ENCODE measurements around the gene BARD1. TPM values are rescaled to one million over a fixed set of nuclear protein-coding genes. Genes with fewer than 3 reads are reported as not detected.

The BARD1 gene
- total and polyA plus RNA-seq, 2 of the 13 experiments (the other 11 are each of a cell fraction or from before 2014, with no cell fraction given), result 5.3 to 30.4 TPM

- H3K9ac ChIP-seq (ENCODE audit: insufficient read depth, low read depth, low read length), result no peak overlapping the region
- H4K20me1 ChIP-seq (ENCODE audit: insufficient read depth, low read length), result no peaks in the 10 kb centered on the region
- FAIRE-seq (no peak), DNase-seq (ENCODE audit: low spot score) (no peak), ATAC-seq (no peak)
- no peaks in the 10 kb centered on the region for H3K27me3 ChIP-seq (ENCODE audit: control insufficient read depth in 1 of 2, insufficient read depth in 2 of 2, low read length in 2 of 2)
- WGBS (ENCODE audit: low lambda C conversion rate), result 96% methylated on average over 1 of the region's 1 CpG
- CTCF ChIA-PET (ENCODE audit: low intra/inter-chr PET ratio, low total read pairs), result no interaction called here
- peaks cover 2 to 17% of the 10 kb centered on the region in 2 experiments; a peak in 2 of 5 replicates for H3K36me3 ChIP-seq (replicated peaks in 1 of 2; ENCODE audit: control insufficient read depth in 1 of 2, insufficient read depth in 2 of 2, low read length in 2 of 2)
- H3K4me3 ChIP-seq (replicated peaks in 1 of 3; ENCODE audit: insufficient read depth in 1 of 3, low read depth in 2 of 3, low read length in 3 of 3), result no peak overlapping the region
- no peak overlapping the region for H2AFZ ChIP-seq (ENCODE audit: low read length)
- H3K4me1 ChIP-seq (ENCODE audit: insufficient read depth, low read length), result no peaks in the 10 kb centered on the region
- BruUV-seq (replicated peaks), result no TSS peak
- no peak overlapping the region for H3K4me2 ChIP-seq (ENCODE audit: low read depth, low read length)
- H3K79me2 ChIP-seq (ENCODE audit: insufficient read depth, low read length), result no peaks in the 10 kb centered on the region
- POLR2A ChIA-PET, result no interaction called here
- H3K27ac ChIP-seq (ENCODE audit: extremely low read length, insufficient read depth, low read length), result no peak overlapping the region
- in situ Hi-C loops (cut with HindIII; ENCODE audit: extremely low pct_ligation_motif_present, low pct_unique_long_range_greater_than_20kb), result no loop called here
- no peaks in the 10 kb centered on the region for H3K9me3 ChIP-seq (ENCODE audit: low read length)
- intact Hi-C loops (cut with micrococcal nuclease; ENCODE audit: unreplicated experiment), result no loop called here
- TF ChIP-seq ZNF790 (CRISPR knock-in tag; IDR thresholded peaks at IDR 0.05; ENCODE audit: borderline replicate concordance) (no peak), ADNP (CRISPR knock-in tag; IDR thresholded peaks at IDR 0.05) (no peak), AHDC1 (CRISPR knock-in tag; IDR thresholded peaks at IDR 0.05; ENCODE audit: borderline replicate concordance) (no peak), NR0B2 (CRISPR knock-in tag; IDR thresholded peaks at IDR 0.05) (no peak), ZNF326 (CRISPR knock-in tag; IDR thresholded peaks at IDR 0.05; ENCODE audit: borderline replicate concordance) (no peak), ZNF350 (CRISPR knock-in tag; IDR thresholded peaks at IDR 0.05; ENCODE audit: borderline replicate concordance, low read depth) (no peak), PHB2 (IDR thresholded peaks at IDR 0.05; ENCODE audit: partially characterized antibody) (no peak), PAXIP1 (CRISPR knock-in tag; conservative IDR thresholded peaks at IDR 0.05) (no peak), USF2 (IDR thresholded peaks at IDR 0.05; ENCODE audit: low read depth, low read length) (no peak), USF2 (CRISPR knock-in tag; IDR thresholded peaks at IDR 0.05; ENCODE audit: borderline replicate concordance) (no peak), ZNF720 (CRISPR knock-in tag; IDR thresholded peaks at IDR 0.05) (no peak), ZNF629 (CRISPR knock-in tag; conservative IDR thresholded peaks at IDR 0.05) (no peak), ZBTB20 (CRISPR knock-in tag; IDR thresholded peaks at IDR 0.05; ENCODE audit: borderline replicate concordance, low read depth) (no peak)
Observed at GRCh38 chr2:214742119-214742518, 67.4 kb downstream of the BARD1 start.
